CD4-positive, alpha-beta T cell treated with Interferon alpha-2 for 1 hour (primary cell): ENCODE measurements around the gene ZNF708.
"Not testable (repeated sequence)": the region's sequence is repeated elsewhere in the genome, so short reads cannot be mapped to it uniquely, and the experiment has no call there.

Experiments
- DNase-seq, 2 donors: peaks; one replicate each; pipeline ENCODE4 v3.0.0-alpha.2; 2020 to 2022

Gene ZNF708

GRCh38 chr19:21259421-21260124 lies 69.6 kb downstream of the ZNF708 start:
- DNase-seq, result not testable (repeated sequence)

DNA sequence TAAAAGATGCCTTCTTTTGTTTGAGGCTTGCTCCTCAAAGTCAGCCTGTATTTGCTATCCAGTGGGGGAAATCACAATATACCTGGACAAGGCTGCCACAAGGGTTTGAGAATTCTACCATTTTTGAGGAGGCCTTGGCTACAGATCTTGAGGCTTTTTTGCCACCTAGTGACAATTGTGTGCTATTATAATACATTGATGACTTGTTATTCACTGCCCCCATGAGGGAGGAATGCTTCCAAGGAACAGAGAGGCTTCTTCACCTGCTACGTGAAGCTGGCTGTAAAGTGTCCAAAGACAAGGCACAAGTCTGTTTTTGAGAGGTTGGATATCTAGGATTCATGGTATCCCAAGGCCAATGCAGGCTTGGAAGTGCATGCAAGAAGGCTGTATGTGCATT lies 72.5 kb downstream of the ZNF708 start:
- no peak for DNase-seq
